GM21390 (cell line): ENCODE results near the gene B4GALNT2.
"Not testable (repeated sequence)": the region's sequence is repeated elsewhere in the genome, so short reads cannot be mapped to it uniquely, and the experiment has no call there.

Source experiments
- ATAC-seq: cut with Tn5 transposase; IDR thresholded peaks from one replicate; pipeline ENCODE4 v1.9.1; 2021; ENCODE audit not compliant: unreplicated experiment

B4GALNT2 gene

DNA sequence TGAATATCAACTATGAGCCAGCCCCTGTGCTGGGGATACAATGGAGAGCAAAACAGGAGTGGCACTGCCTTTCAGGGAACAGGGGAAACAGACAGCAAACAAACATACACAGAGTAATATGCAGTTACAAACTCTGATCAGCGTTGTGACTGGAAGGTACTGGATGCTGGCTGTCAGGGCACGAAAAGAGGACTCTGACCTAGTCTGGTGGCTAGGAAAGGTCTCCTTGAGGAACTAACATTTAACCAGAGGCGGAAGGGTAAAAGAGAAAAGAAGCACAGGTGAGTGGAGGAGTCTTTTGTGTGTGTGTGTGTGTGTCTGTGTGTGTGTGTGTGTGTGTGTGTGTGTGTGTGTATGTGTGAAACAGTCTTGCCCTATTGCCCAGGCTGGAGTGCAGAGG is 12.4 kb upstream of the B4GALNT2 start:
- no peak for ATAC-seq

DNA sequence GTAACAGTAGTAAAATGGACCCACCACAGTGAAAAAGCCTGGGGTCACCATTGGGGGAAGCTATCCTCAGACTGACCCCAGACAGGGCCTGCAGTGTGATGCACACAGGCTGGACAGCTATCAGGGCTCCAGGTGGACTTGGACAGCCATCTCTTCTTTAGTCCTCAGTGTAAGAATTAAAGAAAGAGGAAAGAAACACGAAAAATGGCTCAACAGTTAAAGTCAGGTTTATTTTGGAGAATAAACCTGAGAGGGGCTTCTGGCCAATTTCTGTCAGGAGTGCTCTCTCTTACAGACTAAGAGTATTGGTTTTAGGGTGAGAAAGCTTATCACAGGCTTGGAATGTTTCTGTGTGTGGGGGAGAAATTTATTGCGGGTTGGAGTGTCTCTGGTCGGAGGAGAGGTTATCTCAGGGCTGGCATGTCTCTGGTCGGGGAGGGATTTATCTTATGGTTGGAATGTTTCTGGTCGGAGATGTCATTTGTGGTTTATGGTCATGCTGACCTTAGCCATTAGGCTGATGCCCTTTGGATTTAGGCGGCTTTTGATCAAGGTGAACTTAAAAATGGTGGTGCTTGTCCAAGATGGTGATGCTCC is 10.8 kb upstream of the B4GALNT2 start:
- ATAC-seq: no peak

DNA sequence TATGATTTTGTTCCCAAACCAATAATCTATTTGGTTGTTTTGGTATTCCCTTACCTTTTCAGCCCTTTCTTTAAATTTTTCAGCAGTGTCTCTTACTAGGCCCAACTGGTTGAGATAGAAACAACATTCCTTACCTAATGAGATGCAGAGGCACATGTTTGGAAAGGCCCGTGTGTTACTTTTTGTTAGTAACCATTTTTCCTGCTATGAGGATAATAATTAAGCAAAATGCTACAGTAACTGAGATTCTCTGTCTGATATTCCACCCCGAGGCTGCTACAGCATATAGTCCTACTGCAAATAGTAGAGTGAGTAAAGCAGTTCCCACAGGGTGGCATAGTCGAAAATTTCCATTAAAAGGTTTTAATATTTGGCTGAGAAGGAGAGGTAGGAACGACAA is 10.0 kb upstream of the B4GALNT2 start:
- no peak for ATAC-seq

DNA sequence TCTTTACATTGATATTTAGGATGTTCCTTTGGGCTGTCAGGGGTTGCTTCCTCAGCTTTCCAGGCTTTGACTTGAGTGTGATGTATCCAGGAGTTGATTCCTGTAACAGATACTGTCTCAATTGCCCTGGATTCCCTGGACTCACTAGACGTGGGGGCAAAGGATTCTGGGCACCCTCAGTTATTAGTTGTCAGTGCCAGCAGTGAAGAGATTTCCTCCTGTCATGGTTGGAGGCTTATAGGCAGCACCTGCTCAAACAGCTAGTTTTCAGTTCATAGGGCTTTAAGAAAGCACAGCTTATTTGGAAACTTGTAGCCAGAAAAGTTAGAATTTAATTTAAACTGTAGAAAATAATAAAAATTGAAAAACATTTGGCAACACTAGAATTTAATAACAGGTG is 9.5 kb upstream of the B4GALNT2 start:
- ATAC-seq: no peak

DNA sequence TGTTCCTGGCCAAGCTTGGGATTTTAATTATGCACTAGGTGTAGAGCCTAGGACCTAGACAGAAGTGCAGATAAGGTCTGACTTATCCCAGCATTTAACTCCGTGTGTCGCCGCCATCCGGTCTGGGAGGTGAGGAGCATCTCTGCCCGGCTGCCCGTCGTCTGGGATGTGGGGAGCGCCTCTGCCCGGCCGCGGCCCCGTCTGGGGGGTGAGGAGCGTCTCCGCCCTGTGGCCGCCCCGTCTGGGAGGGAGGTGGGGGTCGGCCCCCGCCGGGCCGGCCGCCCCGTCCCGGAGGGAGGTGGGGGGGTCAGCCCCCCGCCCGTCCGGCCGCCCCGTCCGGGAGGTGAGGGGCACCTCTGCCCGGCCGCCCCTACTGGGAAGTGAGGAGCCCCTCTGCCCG is 7.1 kb upstream of the B4GALNT2 start:
- no peak for ATAC-seq

DNA sequence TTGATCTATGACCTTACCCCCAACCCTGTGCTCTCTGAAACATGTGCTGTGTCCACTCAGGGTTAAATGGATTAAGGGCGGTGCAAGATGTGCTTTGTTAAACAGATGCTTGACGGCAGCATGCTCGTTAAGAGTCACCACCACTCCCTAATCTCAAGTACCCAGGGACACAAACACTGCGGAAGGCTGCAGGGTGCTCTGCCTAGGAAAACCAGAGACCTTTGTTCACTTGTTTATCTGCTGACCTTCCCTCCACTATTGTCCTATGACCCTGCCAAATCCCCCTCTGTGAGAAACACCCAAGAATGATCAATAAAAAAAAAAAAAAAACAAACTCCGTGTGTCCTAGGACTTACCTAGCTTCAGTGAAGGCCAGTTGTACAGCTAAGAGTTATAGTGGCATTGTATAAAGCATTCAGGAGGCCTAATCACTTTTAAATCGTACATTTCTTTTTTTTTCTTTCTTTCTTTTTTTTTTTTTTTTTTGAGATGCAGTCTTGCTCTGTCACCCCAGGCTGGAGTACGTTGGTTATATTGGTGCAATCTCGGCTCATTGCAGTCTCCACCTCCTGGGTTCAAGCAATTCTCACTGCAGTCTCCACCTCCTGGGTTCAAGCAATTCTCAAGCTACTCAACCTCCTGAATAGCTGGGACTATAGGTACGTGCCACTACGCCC is 6.2 kb upstream of the B4GALNT2 start:
- not testable (repeated sequence) for ATAC-seq

DNA sequence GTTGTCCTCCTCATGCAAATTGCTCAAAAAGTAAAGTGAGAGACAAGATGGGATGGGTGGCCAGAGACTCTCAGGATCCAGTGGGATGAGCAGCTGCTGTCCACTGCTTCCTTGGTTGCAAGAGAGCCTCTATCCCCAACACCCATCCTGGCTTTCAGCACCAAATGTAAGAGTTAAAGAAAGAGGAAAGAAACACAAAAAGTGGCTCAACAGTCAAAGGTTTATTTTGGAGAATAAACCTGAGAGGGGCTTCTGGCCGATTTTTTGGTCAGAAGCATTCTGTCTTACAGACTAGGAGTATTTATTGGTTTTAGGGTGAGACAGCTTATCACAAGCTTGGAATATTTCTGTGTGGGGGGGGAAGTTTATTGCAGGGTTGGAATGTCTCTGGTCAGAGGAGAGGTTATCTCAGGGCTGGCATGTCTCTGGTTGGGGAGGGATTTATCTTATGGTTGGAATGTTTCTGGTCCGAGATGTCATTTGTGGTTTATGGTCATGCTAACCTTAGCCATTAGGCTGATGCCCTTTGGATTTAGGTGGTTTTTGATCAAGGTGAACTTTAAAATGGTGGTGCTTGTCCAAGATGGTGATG is 3.1 kb upstream of the B4GALNT2 start:
- not testable (repeated sequence) for ATAC-seq

DNA sequence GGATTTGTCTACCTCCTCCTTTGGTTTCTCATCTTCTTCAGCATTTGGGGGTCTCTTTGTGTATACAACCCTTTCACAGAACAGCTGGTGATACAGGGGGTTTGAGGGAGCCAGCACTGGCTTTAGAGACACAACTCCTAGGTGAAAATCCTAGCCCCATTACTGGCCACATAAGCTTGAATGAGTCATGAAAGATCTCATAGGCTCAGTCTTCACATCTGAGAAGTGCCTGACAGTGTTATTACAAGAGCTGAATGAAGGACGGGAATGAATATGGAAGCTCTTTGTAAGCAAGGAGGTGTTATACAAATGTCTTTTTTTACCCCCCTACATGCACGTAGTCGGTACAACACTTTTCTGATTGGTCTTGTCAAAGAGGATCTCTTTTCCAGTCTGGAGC is 1.7 kb upstream of the B4GALNT2 start:
- ATAC-seq: no peak

DNA sequence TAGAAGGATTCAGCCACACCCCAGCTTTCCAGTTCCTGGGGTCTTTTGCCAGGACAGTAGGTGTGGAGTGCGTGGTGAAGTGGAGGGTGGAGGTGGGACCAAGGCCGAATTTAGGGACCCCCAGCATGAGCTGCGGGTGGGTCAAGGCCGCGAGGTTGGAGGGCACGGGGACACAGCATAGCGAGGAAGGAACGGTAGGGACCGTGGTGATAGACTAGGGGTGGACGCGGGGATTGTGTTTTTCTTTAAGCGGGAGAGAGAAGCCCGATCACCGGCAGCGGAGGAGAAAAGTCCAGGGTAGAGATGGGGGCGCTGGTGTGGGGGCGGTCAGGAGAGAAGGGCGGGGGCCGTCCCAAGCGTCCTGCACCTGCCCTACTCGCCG is 261 bp upstream of the B4GALNT2 start:
- no peak for ATAC-seq

DNA sequence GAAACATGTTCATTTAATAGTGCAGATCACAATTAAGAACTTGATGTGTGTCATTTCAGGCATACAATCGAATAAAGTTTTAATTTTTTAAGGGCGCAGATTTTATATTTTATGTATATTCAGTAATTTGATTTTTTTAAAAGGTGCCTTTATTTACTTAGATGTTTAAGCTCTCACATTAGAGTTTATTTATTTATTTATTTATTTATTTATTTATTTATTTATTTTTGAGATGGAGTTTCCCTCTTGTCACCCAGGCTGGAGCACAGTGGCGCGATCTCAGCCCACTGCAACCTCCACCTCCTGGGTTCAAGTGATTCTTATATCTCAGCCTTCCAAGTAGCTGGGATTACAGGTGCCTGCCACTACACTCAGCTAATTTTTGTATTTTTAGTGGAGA is 3.8 kb downstream of the B4GALNT2 start:
- ATAC-seq: no peak

DNA sequence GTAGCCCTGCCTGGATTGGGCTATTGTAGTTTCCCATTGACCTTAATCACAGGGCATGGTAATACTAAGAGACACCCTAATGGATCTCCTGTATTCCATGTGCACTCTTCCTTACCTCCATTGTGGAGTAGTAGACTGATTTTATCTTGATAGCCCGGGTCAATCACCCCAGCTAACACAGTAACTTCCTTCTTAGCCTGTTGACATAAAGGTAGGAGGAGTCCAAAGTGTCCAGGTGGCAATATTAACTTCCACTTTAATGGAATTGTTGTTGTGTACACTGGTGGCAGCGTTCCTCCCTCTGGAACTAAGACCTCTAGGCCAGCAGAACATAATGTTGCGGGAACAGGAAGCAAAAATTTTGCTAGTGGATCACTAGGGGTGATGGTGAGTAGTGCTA is 13.1 kb downstream of the B4GALNT2 start:
- ATAC-seq: not testable (repeated sequence)

DNA sequence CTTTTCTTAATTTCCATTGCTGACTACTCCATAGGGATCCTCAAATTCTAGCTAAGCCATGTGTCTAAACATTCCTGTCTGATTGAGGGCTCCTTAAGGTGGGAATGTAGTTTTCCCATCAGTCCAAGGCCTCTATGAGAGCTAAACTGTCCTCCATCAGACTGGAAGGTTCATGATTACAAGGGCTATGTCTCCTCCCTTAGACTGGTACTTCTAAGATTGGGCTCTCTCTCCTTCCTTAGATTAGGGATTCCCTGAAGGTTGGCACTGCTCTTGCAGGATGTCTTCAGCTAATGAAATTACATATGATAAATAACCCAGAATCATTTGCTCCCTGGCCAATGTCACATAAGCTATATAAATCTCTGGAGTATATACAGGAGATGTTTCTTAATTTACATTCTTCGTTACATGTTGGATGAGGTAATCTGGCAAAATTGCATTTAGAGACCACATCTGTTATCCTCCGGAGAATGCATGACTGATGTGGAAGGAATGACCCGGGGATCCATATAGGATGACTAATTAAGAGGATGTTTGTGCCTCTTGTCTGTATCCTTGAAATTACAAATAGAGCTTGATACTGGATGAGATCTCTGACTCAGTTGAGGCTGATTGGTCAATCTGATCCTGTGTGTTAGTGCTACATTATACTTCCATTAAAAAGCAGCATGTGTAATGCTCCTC is 14.2 kb downstream of the B4GALNT2 start:
- no peak for ATAC-seq

DNA sequence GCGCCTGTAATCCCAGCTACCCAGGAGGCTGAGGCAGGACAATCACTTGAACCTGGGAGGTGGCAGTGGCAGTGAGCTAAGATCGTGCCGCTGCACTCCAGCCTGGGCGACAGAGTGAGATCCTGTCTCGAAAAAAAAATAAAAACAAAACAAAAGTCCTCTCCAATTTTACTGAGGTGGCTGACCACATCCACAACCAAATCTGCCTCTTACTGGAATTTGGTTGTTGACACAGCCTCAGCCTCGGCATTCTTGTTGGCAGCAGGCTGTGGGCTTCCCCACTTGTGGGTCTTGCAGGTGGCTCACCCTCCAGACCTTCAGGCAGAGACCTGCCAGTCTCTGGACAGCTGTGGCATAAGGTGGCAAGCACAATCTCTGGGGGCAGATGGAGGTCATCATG is 15.6 kb downstream of the B4GALNT2 start:
- ATAC-seq: no peak

DNA sequence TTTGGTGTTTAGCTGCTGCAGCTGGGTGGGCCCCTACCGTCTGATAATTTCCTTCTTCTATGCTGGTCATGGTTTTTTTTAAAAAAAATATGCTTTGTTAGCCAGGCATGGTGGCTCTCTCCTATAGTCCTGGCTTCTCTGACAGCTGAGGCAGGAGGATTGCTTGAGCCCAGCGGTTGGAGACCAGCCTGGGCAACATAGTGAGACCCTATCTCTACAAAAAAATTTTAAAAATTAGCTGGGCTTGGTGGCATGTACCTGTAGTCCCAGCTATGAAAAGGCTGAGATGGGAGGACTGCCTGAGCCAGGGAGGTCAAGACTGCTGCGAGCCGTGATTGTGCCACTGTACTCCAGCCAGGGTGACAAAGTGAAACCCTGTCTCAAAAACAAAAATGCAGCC is 19.4 kb downstream of the B4GALNT2 start:
- no peak for ATAC-seq

DNA sequence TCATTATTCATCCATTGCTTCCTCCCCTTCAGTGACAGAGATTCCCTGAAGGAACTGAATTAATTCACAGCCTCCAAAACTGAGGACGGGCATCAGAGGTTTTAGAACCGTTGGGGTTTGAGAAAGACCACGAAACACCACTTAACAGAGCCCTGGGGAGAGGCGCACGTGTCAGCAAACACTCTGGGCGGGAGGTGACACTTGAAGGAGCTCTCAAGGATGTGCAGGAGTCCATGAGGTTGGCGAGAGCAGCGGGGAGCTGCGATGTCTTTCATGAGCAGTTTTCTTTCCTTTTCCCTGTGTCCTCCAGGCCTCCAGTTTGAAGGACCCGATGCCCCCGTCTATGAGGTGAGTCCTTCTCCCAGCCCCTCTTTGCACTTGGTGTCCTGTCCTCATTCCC is 23.7 kb downstream of the B4GALNT2 start:
- ATAC-seq: no peak

DNA sequence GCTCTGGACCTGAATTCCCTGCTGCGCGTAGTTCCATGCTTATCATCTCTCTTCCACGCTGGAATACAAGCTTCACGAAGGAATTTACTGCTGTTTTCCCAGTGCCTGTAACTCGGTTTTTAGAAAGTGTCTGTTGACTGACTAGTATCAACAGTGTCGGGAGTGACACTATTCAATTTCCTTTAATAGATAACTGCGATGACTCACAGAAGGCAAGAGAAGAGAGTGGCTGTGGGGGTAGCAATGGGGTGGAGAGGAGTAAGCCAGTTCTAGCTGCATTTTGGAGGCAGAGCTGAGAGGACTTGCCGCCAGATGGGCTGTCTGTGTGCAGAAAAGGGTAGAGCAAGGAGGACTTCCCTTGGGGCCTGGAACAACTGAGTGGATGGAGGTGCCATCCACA is 25.2 kb downstream of the B4GALNT2 start:
- ATAC-seq: no peak

DNA sequence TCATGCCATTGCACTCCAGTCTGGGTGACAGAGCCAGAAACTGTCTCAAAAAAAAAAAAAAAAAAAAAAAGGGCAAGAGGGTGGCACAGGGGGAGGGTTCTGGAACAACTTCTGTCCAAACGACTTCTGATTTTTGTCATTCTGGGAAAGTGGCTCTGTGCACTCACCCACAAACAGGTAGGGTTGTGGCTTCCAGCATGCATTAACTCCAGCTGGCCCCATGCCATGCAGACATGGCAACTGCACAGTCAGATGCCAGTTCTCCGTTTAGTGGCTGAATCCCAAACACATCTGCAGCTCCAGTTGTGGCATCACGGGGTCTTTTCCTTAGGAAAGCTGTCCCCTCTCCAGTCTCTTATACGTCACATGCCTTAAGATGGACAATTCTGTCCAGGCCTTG is 30.3 kb downstream of the B4GALNT2 start:
- no peak for ATAC-seq

DNA sequence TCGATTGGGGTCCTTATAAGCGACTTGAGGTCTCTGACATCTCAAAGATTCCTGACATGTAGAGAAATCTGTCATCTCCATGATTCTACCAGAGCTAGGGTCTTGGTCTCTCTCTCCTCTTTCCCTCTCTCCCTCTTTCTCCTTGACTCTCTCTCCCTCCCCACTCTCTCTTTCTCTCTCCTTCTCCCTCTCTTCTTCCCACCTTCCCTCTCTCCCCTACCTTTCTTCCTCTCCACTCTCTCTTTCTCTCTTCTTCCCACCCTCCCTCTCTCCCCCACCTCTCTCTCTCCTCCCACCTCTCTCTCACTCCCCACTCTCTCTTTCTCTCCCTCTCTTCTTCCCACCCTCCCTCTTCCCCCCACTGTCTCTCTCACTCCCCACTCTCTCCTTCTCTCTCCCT is 32.6 kb downstream of the B4GALNT2 start:
- no peak for ATAC-seq

DNA sequence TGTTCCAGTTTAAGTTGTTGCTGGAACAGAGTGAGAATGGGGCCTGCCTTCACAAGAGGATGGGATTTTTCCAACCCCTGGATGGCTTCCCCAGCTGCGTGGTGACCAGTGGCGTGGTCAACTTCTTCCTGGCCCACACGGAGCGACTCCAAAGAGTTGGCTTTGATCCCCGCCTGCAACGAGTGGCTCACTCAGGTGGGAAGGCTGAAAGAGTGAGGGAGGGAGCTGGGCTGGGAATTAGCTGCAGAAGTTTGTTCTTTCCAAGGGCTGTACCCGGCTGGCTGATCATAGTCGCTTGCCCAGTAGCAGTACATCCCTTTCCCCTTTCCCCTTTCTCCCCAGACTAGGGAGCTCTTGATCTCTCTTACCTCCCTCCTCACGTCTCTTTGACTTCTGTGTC is 36.1 kb downstream of the B4GALNT2 start:
- no peak for ATAC-seq

DNA sequence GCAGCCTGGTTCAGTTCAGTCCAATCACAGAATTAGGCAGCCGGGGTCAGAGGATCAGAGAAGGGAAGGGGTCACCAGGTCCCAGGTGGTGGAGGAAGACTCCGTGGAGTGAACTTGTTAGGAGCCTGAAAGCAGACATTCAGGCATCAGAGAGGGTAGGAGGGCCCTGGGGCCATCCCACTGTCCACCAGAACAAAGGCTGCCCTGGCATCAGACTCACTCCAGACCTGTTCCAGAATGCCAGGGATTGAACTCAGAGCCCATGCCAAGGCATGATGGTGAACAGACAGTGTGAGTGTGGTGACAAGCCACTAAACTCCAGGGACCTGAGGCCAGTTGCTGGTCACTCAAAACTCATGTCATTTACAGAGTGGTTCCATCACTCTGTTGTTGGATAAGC is 37.6 kb downstream of the B4GALNT2 start:
- no peak for ATAC-seq

DNA sequence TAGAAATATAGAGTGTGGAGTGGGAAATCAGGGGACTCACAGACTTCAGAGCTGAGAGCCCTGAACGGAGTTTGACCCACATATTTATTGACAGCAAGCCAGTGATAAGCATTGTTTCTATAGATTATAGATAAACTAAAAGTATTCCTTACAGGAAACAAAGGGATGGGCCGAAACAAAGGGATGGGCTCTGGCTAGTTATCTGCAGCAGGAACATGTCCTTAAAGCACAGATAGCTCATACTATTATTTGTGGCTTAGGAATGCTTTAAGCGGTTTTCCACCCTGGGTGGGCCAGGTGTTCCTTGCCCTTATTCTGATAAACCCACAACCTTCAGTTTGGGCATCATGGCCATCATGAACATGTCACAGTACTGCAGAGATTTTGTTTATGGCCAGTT is 38.1 kb downstream of the B4GALNT2 start:
- not testable (repeated sequence) for ATAC-seq

DNA sequence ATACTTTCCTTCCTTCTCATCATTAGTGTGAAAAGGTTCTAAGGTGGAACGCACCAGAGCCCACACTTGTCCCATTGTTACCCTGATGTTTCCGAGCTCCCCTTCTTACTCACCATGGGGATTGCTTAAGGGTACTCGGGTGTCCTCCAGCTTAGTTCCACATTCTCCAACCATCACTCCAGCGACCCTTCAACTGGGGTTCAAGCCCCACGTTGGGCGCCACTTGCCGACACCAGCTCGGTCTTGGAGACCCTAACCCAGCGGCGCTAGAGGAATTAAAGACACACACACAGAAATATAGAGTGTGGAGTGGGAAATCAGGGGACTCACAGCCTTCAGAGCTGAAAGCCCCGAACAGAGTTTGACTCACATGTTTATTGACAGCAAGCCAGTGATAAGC is 43.4 kb downstream of the B4GALNT2 start:
- ATAC-seq: not testable (repeated sequence)
